Trophoblast cell (in vitro differentiated cells and primary cell): Measurements from ENCODE around the gene SCYGR2.

Source experiments
- DNase-seq, 2 donors: peaks; one replicate each; pipeline ENCODE4 v3.0.0-alpha.2; 2016
- H2AFZ ChIP-seq: 2 replicates; pipeline ENCODE4 v1.6.1; 2013; ENCODE audit warnings: low read length, moderate library complexity, mild to moderate bottlenecking; ENCODE audit not compliant: insufficient read depth, poor library complexity
- H2AK5ac ChIP-seq: 2 replicates; pipeline ENCODE4 v1.6.1; 2013; ENCODE audit warnings: mild to moderate bottlenecking, low read length
- H2BK120ac ChIP-seq: 2 replicates; pipeline ENCODE4 v1.6.1; 2013; ENCODE audit warnings: low read length, mild to moderate bottlenecking, moderate library complexity; ENCODE audit not compliant: insufficient read depth, poor library complexity
- H2BK12ac ChIP-seq: 2 replicates; pipeline ENCODE4 v1.6.1; 2013; ENCODE audit warnings: mild to moderate bottlenecking, low read length, moderate library complexity
- H2BK5ac ChIP-seq: 2 replicates; pipeline ENCODE4 v1.6.1; 2013; ENCODE audit warnings: low read length, low read depth, moderate library complexity, mild to moderate bottlenecking; ENCODE audit not compliant: poor library complexity
- H3K14ac ChIP-seq: 2 replicates; pipeline ENCODE4 v1.6.1; 2013; ENCODE audit warnings: mild to moderate bottlenecking, low read length
- H3K18ac ChIP-seq: 2 replicates; pipeline ENCODE4 v1.6.1; 2013; ENCODE audit warnings: mild to moderate bottlenecking, low read length
- H3K23ac ChIP-seq: 2 replicates; pipeline ENCODE4 v1.6.1; 2013; ENCODE audit warnings: low read length
- H3K27ac ChIP-seq: 2 replicates; pipeline ENCODE4 v1.5.1; 2013; ENCODE audit warnings: low read depth, mild to moderate bottlenecking, inconsistent platforms, low read length, moderate library complexity
- H3K27me3 ChIP-seq: 2 replicates; pipeline ENCODE4 v1.6.1; 2013; ENCODE audit warnings: inconsistent platforms, mild to moderate bottlenecking, low read length, moderate library complexity; ENCODE audit not compliant: insufficient read depth
- H3K36me3 ChIP-seq, 2 experiments: 1 replicate in 1 of 2; 2 replicates in 1 of 2; pipeline ENCODE4 v1.6.1; 2013; ENCODE audit warnings: low read length in 2 of 2, mild to moderate bottlenecking in 2 of 2, moderate library complexity in 1 of 2; ENCODE audit not compliant: insufficient read depth in 2 of 2, control insufficient read depth in 1 of 2
- H3K4ac ChIP-seq: 2 replicates; pipeline ENCODE4 v1.6.1; 2013; ENCODE audit warnings: low read depth, mild to moderate bottlenecking, low read length, moderate library complexity
- H3K4me1 ChIP-seq, 2 experiments: 1 replicate in 1 of 2; 2 replicates in 1 of 2; pipeline ENCODE4 v1.6.1; 2013; ENCODE audit warnings: low read length in 2 of 2, mild to moderate bottlenecking in 2 of 2, moderate library complexity in 1 of 2; ENCODE audit not compliant: insufficient read depth in 2 of 2, control insufficient read depth in 1 of 2
- H3K4me2 ChIP-seq: 2 replicates; pipeline ENCODE4 v1.6.1; 2013; ENCODE audit warnings: inconsistent platforms, mild to moderate bottlenecking, low read length, moderate library complexity
- H3K4me3 ChIP-seq: 2 replicates; pipeline ENCODE4 v1.5.1; 2013; ENCODE audit warnings: mild to moderate bottlenecking, low read depth, low read length, inconsistent platforms
- H3K79me1 ChIP-seq: one replicate; pipeline ENCODE4 v1.6.1; 2013; ENCODE audit warnings: low read length
- H3K79me2 ChIP-seq: 2 replicates; pipeline ENCODE4 v1.6.1; 2013; ENCODE audit warnings: low read length, mild to moderate bottlenecking; ENCODE audit not compliant: control insufficient read depth, insufficient read depth, poor library complexity
- H3K9ac ChIP-seq: 2 replicates; pipeline ENCODE4 v1.6.1; 2013; ENCODE audit warnings: mild to moderate bottlenecking, low read length
- H3K9me3 ChIP-seq: 2 replicates; pipeline ENCODE4 v1.6.1; 2013; ENCODE audit warnings: low read depth, mild to moderate bottlenecking, control low read depth, inconsistent platforms, low read length; ENCODE audit not compliant: insufficient read depth
- H4K12ac ChIP-seq: 2 replicates; pipeline ENCODE4 v1.6.1; 2013; ENCODE audit warnings: low read depth, mild to moderate bottlenecking, low read length, moderate library complexity
- H4K8ac ChIP-seq: 2 replicates; pipeline ENCODE4 v1.6.1; 2013; ENCODE audit warnings: low read depth, mild to moderate bottlenecking, low read length, moderate library complexity
- H4K91ac ChIP-seq: one replicate; pipeline ENCODE4 v1.6.1; 2013; ENCODE audit warnings: low read depth, mild to moderate bottlenecking, low read length, moderate library complexity
- WGBS: extraction: QIAGEN DNeasy Blood & Tissue Kit; methylation state at CpG from one replicate; pipeline ENCODE4 v1.1.7; 2013; ENCODE audit warnings: missing lambda C conversion rate; ENCODE audit not compliant: insufficient read length, insufficient coverage; ENCODE audit errors: extremely low coverage; 5-methylcytosine and 5-hydroxymethylcytosine counted together

SCYGR2 gene

GRCh38 chr2:227626580-227627151, 28.0 kb downstream of the SCYGR2 start:
- H3K79me2 ChIP-seq, result no peaks in the 10 kb centered on the region
- H2BK5ac ChIP-seq, result no peak overlapping the region
- no peak overlapping the region for H2BK12ac ChIP-seq
- H4K8ac ChIP-seq, result no peak overlapping the region
- H4K12ac ChIP-seq, result no peak overlapping the region
- H3K27me3 ChIP-seq, result no peaks in the 10 kb centered on the region
- H3K36me3 ChIP-seq, result no peaks in the 10 kb centered on the region
- WGBS, result no CpG with 5 or more reads among the region's 10 CpGs
- H4K91ac ChIP-seq, result no peak overlapping the region
- H3K23ac ChIP-seq, result no peak overlapping the region
- H3K4me2 ChIP-seq, result no peak overlapping the region
- H2AFZ ChIP-seq, result no peak overlapping the region
- no peak overlapping the region for H3K14ac ChIP-seq
- no peak for DNase-seq
- H3K18ac ChIP-seq, result no peak overlapping the region
- no peak overlapping the region for H3K9ac ChIP-seq
- no peak overlapping the region for H3K27ac ChIP-seq
- no peaks in the 10 kb centered on the region for H3K4me1 ChIP-seq
- H2AK5ac ChIP-seq, result no peak overlapping the region
- no peak overlapping the region for H3K4ac ChIP-seq
- no peaks in the 10 kb centered on the region for H3K79me1 ChIP-seq
- no peaks in the 10 kb centered on the region for H3K9me3 ChIP-seq
- no peak overlapping the region for H3K4me3 ChIP-seq
- H2BK120ac ChIP-seq, result no peak overlapping the region

- no peak for DNase-seq
- Histone ChIP-seq H3K4me2 (no peak overlapping the region), H4K12ac (no peak overlapping the region), H4K8ac (no peak overlapping the region), H3K36me3 (no peaks in the 10 kb centered on the region), H3K18ac (no peak overlapping the region), H2BK120ac (no peak overlapping the region), H3K4me3 (no peak overlapping the region), H2AFZ (no peak overlapping the region), H2BK5ac (no peak overlapping the region), H3K79me2 (no peaks in the 10 kb centered on the region), H3K4ac (no peak overlapping the region), H3K23ac (no peak overlapping the region), H3K14ac (no peak overlapping the region), H3K27me3 (no peaks in the 10 kb centered on the region), H2AK5ac (no peak overlapping the region), H3K9ac (no peak overlapping the region), H4K91ac (no peak overlapping the region), H3K27ac (no peak overlapping the region), H3K4me1 (no peaks in the 10 kb centered on the region), H3K79me1 (no peaks in the 10 kb centered on the region), H3K9me3 (no peaks in the 10 kb centered on the region), H2BK12ac (no peak overlapping the region)
- WGBS, result no CpG with 5 or more reads among the region's 3 CpGs
Measured at GRCh38 chr2:227627769-227628168, 29.1 kb downstream of the SCYGR2 start.

GRCh38 chr2:227629435-227629834, 30.7 kb downstream of the SCYGR2 start:
- no peak overlapping the region for H2BK120ac ChIP-seq
- no peaks in the 10 kb centered on the region for H3K9me3 ChIP-seq
- no peak overlapping the region for H3K9ac ChIP-seq
- no peak overlapping the region for H3K27ac ChIP-seq
- no peak overlapping the region for H3K4me2 ChIP-seq
- H4K91ac ChIP-seq, result no peak overlapping the region
- H3K4ac ChIP-seq, result no peak overlapping the region
- no peak overlapping the region for H3K14ac ChIP-seq
- no peak overlapping the region for H4K8ac ChIP-seq
- no peak overlapping the region for H3K18ac ChIP-seq
- no peaks in the 10 kb centered on the region for H3K4me1 ChIP-seq
- H3K23ac ChIP-seq, result no peak overlapping the region
- no peak overlapping the region for H4K12ac ChIP-seq
- no peaks in the 10 kb centered on the region for H3K79me1 ChIP-seq
- H2BK12ac ChIP-seq, result no peak overlapping the region
- H3K36me3 ChIP-seq, result no peaks in the 10 kb centered on the region
- no peak overlapping the region for H2AK5ac ChIP-seq
- DNase-seq, result no peak
- no CpG with 5 or more reads among the region's 7 CpGs for WGBS
- H3K79me2 ChIP-seq, result no peaks in the 10 kb centered on the region
- H3K27me3 ChIP-seq, result no peaks in the 10 kb centered on the region
- no peak overlapping the region for H2AFZ ChIP-seq
- no peak overlapping the region for H2BK5ac ChIP-seq
- no peak overlapping the region for H3K4me3 ChIP-seq

GRCh38 chr2:227630322-227630721, 31.6 kb downstream of the SCYGR2 start:
- no peaks in the 10 kb centered on the region for H3K79me1 ChIP-seq
- H3K27ac ChIP-seq, result no peak overlapping the region
- no peak overlapping the region for H4K91ac ChIP-seq
- H3K18ac ChIP-seq, result no peak overlapping the region
- H2AK5ac ChIP-seq, result no peak overlapping the region
- H3K27me3 ChIP-seq, result no peaks in the 10 kb centered on the region
- H3K4me2 ChIP-seq, result no peak overlapping the region
- H3K14ac ChIP-seq, result no peak overlapping the region
- H3K9me3 ChIP-seq, result no peaks in the 10 kb centered on the region
- H3K4ac ChIP-seq, result no peak overlapping the region
- no peak overlapping the region for H2BK5ac ChIP-seq
- no peak overlapping the region for H2AFZ ChIP-seq
- H4K12ac ChIP-seq, result no peak overlapping the region
- no peak overlapping the region for H2BK12ac ChIP-seq
- no peak overlapping the region for H3K23ac ChIP-seq
- no peak overlapping the region for H2BK120ac ChIP-seq
- no peak overlapping the region for H3K9ac ChIP-seq
- no peaks in the 10 kb centered on the region for H3K4me1 ChIP-seq
- H3K4me3 ChIP-seq, result no peak overlapping the region
- WGBS, result no CpG with 5 or more reads among the region's 3 CpGs
- H4K8ac ChIP-seq, result no peak overlapping the region
- no peaks in the 10 kb centered on the region for H3K79me2 ChIP-seq
- no peaks in the 10 kb centered on the region for H3K36me3 ChIP-seq
- no peak for DNase-seq
